H54 (cell line): ENCODE measurements around the gene STT3B.

Experiments used
- DNase-seq: peaks from one replicate; pipeline ENCODE4 v3.0.0; 2011; ENCODE audit warnings: low spot score, mixed read lengths; ENCODE audit not compliant: insufficient read length
- FAIRE-seq: peaks from 3 replicates; lab custom pipeline; 2011; peaks lifted over from hg19 to GRCh38; lab: Jason Lieb, UNC
- POLR2A ChIP-seq: IDR thresholded peaks from 2 replicates; pipeline ENCODE4 v1.6.1; 2011; ENCODE audit warnings: low read depth, mild to moderate bottlenecking, low read length

The STT3B gene

DNA sequence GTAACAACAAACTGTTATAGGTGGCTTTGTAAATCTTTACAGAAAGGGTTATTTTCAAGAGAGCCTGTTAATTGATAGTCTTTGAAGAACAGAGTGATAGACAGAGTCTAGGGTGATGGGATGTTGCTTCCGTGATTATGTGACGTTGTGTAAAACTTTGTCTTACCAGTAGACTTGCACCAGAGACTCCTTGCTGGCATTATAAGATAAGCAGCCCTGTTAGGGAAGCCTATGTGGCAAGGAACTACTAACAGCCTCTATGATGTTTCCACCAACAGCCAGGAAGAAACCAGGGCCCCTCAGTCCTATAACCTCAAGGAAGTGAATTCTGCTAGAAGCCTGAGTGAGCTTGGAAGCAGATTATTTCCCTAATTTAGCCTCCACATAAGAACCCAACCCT is 18.9 kb downstream of the STT3B start:
- no peak for TF ChIP-seq POLR2A
- no peak for DNase-seq
- no peak for FAIRE-seq

DNA sequence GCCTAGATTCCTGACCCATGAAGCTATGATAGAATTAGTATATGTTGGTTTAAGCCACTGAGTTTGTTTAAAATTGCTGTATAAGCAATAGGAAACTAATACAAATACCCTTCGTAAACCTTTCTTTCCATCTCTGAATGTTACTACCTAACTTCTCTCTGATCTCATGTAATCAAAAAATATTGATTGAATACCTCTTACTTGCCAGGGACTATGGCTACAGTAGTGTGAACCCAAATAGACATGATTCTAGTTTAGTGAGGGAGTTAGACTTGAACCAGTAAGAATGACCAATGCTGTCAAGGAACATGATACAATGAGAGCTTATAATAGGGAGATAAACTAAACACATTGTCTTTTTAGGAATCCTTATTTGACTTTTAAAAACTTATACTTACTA is 19.4 kb downstream of the STT3B start:
- FAIRE-seq (no peak), DNase-seq (no peak)
- no peak for TF ChIP-seq POLR2A

- no peak for TF ChIP-seq POLR2A
- no peak for FAIRE-seq
- DNase-seq: no peak
These were observed 20.5 kb downstream of the STT3B start for GRCh38 chr3:31553258-31553657.

DNA sequence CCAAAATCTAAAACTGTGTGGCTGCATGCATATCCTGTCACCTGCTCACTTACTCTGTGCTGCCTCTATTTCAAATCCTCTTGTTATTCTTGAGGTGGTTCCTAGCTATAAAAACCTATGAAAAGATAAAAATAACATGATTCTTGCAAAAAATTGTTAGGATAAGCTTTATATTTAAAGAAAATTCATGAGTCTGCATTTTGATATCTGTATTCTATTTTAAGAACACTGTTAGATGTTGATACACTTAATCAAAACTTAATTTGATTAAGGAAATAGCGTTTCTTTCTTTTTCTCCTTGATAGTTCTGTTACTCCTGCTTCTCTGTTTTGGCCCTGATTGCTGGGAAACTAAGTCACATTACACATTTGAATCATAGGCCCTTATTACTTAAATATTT is 22.5 kb downstream of the STT3B start:
- FAIRE-seq: no peak
- TF ChIP-seq POLR2A: no peak

DNA sequence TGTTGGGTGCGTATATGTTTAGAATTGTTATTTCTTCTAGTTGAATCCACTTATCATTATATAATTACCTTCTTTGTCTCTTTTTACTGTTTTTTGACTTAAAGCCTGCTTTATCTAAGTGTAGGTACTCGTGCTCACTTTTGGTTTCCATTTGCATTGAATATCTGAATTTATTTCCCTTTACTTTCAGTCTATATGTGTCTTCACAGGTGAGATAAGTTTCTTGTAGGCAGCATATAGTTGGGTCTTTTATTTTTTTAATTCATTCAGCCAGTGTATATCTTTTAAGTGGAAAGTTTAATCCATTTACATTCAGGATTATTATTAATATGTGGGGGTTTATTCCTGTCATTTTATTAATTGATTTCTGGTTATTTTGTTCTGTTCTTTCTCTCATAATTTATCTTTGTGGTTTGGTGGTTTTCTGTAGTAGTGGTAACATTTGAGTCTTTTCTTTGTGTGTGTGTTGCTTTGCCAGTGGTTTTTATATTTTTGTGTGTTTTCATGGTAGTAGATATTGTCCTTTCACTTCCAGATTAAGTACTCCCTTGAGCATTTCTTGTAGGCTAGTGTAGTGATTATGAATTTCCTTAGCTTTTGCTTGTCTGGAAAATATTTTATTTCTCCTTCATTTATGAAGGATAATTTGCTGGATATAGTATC is 27.3 kb downstream of the STT3B start:
- no peak for DNase-seq
- TF ChIP-seq POLR2A: no peak
- no peak for FAIRE-seq

More for the DNA sequence above, 22.5 kb downstream of the STT3B start:
- no peak for DNase-seq

DNA sequence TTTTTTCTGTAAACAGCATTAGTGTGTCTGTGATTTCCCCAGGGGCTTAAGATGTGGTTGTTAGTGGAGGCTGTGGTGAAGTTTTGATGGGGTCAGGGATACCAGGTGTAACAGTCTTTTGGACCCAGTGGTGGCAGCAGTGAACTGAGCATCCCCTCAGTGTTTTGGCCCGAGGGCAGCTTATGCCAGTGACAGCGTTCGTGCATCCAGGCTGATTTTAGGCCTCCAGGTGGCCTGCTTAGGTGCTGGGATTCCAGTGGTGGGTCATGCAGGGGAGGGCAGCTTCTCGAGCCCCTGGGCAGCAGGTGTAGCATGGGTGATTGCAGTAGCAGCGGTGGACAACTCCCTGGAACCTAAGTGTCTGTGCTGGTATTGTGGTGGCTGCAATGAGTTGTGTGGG is 29.2 kb downstream of the STT3B start:
- no peak for TF ChIP-seq POLR2A
- DNase-seq (no peak), FAIRE-seq (no peak)

- DNase-seq: no peak
- no peak for FAIRE-seq
- no peak for TF ChIP-seq POLR2A
These were observed 29.8 kb downstream of the STT3B start for GRCh38 chr3:31562525-31562924.

DNA sequence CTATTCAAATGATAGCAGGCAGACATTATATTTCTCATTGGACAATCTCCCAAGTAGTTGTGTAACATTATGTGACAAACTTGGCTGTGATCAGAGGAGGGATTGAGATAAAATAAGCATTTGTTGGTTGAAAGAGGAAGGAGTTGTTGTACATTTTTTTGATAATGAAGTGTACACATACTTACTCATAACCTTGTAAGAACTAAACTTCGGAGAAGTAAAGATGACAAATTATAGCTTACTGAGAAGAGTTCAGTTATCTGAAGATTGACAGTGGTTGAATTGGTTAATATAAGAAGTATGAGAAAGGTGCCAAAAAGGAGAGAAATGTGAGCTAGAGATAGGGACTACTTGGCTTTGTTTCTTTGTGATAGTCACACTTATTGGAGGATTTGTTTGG is 32.6 kb downstream of the STT3B start:
- FAIRE-seq (peak; percentile 55), DNase-seq (no peak)
- TF ChIP-seq POLR2A: no peak

GRCh38 chr3:31567036-31567435 is 34.3 kb downstream of the STT3B start:
- FAIRE-seq: no peak
- TF ChIP-seq POLR2A: no peak
- DNase-seq: no peak

GRCh38 chr3:31568649-31569048 is 35.9 kb downstream of the STT3B start:
- no peak for DNase-seq
- TF ChIP-seq POLR2A: no peak
- FAIRE-seq: no peak

DNA sequence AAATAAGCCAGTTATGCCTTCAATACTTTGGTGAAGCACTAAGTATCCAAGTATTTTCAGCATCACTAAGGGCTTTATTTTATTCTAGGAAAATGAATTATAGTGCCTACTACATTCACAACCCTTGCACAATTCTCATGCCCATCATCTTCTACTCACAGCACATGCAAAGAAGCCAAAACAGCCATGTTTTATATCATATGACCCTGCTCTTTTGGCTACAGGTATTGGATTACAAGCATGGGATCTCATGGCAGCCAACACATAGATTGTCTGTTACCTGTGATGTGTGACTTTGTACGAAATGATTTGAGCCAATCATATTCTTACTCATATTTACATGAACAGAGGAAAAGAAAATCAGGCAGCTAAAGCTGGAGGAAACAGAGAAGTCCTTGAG is 38.6 kb downstream of the STT3B start:
- FAIRE-seq: peak; percentile 52
- DNase-seq: no peak
- no peak for TF ChIP-seq POLR2A

- DNase-seq (no peak), FAIRE-seq (no peak)
- TF ChIP-seq POLR2A: no peak
These were observed 39.7 kb downstream of the STT3B start for GRCh38 chr3:31572236-31573004.

DNA sequence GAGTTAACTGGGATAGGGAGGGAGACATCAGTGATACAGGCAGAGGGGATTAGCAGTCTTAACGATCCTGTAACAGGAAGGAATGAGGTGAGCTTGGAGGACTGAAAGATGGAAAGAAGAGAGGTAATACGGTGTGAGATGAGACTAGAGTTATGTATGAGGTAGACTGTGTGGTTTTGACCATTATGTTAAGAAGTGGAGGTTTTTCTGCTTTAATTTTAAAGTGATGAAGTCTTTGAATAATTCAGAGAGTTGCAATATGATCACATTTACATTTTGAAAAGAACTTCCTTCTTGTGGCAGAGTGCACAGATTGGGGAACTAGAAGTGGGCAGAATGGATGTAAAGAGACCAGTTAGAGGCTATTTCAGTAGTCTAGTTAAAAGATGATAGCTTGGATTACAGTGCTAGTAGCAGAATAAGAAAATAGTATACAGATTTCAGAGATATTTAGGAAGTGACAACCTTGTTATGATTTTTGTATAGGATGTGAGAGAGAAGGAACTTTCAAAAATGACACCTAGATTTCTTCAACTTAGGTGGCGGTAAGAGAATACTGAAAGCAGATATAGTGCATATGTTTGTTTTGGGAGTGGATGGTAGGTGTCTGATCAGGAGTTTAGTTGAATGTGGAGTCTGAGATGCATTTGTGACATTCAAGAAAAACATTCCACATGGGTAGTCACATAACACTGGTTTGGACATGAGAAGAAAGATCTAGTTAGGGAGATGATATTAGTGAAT is 40.5 kb downstream of the STT3B start:
- FAIRE-seq (peak; percentile 23), DNase-seq (no peak)
- no peak for TF ChIP-seq POLR2A

DNA sequence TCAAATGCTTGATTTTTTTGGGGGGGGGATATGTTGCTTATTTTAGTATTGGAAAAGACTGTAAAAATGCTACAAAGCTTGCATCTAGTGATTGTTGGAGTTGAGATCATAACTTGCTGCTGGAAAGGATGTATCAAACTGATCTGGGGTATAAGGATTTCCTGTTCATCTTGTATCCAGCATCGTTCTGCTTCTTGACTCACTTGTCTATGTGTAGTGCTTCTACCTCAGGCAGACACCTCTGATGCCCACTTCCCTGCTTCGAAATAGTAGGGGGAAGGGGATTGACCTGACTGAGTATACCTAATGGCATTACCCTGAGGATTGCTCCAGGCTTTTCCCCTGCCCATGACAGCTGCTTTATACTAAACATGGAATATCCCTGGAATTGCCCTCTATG is 42.7 kb downstream of the STT3B start:
- DNase-seq (no peak), FAIRE-seq (no peak)
- no peak for TF ChIP-seq POLR2A
